GM21447 (cell line): ENCODE measurements around the gene MEF2A.
"Not testable (repeated sequence)": the region's sequence is repeated elsewhere in the genome, so short reads cannot be mapped to it uniquely, and the experiment has no call there.

ENCODE experiments used
- ATAC-seq: cut with Tn5 transposase; IDR thresholded peaks from one replicate; pipeline ENCODE4 v1.9.1; 2021; ENCODE audit not compliant: unreplicated experiment

The MEF2A gene

GRCh38 chr15:99565299-99566156, at the start of gene MEF2A:
Gene MEF2A (plus strand): TSS chr15:99565984. CDS start chr15:99633120, 67,136 bp downstream.
- ATAC-seq, result peak; percentile 41

GRCh38 chr15:99518191-99518590, 47.6 kb upstream of the MEF2A start:
- ATAC-seq, result no peak

GRCh38 chr15:99519366-99519765, 46.4 kb upstream of the MEF2A start:
- not testable (repeated sequence) for ATAC-seq

- no peak for ATAC-seq
These were observed 43.5 kb upstream of the MEF2A start for GRCh38 chr15:99522288-99522687.

GRCh38 chr15:99526176-99526575, 39.6 kb upstream of the MEF2A start:
- ATAC-seq, result no peak

- no peak for ATAC-seq
These were observed 39.1 kb upstream of the MEF2A start for GRCh38 chr15:99526671-99527070.

GRCh38 chr15:99536422-99537040, 29.3 kb upstream of the MEF2A start:
- no peak for ATAC-seq

GRCh38 chr15:99537344-99537743, 28.4 kb upstream of the MEF2A start:
- ATAC-seq, result no peak

GRCh38 chr15:99538261-99538660, 27.5 kb upstream of the MEF2A start:
- ATAC-seq, result no peak

GRCh38 chr15:99542828-99543227, 23.0 kb upstream of the MEF2A start:
- no peak for ATAC-seq

GRCh38 chr15:99545605-99546004, 20.2 kb upstream of the MEF2A start:
- ATAC-seq, result no peak

GRCh38 chr15:99546441-99547100, 19.2 kb upstream of the MEF2A start:
- no peak for ATAC-seq

- no peak for ATAC-seq
These were observed 18.3 kb upstream of the MEF2A start for GRCh38 chr15:99547517-99547916.

GRCh38 chr15:99550077-99550476, 15.7 kb upstream of the MEF2A start:
- ATAC-seq, result no peak

GRCh38 chr15:99552111-99552510, 13.7 kb upstream of the MEF2A start:
- ATAC-seq, result no peak

GRCh38 chr15:99554880-99555488, 10.8 kb upstream of the MEF2A start:
- no peak for ATAC-seq

- ATAC-seq, result no peak
These were observed 9.8 kb upstream of the MEF2A start for GRCh38 chr15:99556011-99556410.

- ATAC-seq, result no peak
These were observed 9.2 kb upstream of the MEF2A start for GRCh38 chr15:99556578-99556977.

GRCh38 chr15:99558084-99558483, 7.7 kb upstream of the MEF2A start:
- no peak for ATAC-seq

- ATAC-seq, result no peak
These were observed 7.2 kb upstream of the MEF2A start for GRCh38 chr15:99558571-99558970.

- no peak for ATAC-seq
These were observed 4.1 kb upstream of the MEF2A start for GRCh38 chr15:99561476-99562230.
